T-cell (primary cell): ENCODE data around the gene TMEM54. TPM values are rescaled to one million over a fixed set of nuclear protein-coding genes. Genes with fewer than 3 reads are reported as not detected.

Source experiments
- ATAC-seq, 4 experiments: fragments of 200-7000 bp in 3 of 4; fragments of 150-1000 bp in 1 of 4; cut with Tn5 transposase; replicated peaks in 1 of 4; 1 replicate in 3 of 4; 2 replicates in 1 of 4; pipeline ENCODE4 v1.10.0; 2021; ENCODE audit warnings: moderate library complexity in 3 of 4, mild to moderate bottlenecking in 2 of 4, moderate number of reproducible peaks in 1 of 4
- CTCF ChIA-PET, 2 donors: fragments of 300-600 bp; sonication (Branson Sonifier 250); formaldehyde crosslinking; loops; one replicate each; lab custom pipeline; 2022; ENCODE audit warnings: antibody characterized with exemption in 2 of 2; lab: Charles Lee
- POLR2A ChIA-PET, 2 donors: fragments of 300-600 bp; sonication (Branson Sonifier 250); formaldehyde crosslinking; loops; one replicate each; lab custom pipeline; 2022; ENCODE audit warnings: antibody characterized with exemption in 2 of 2; lab: Charles Lee
- DNase-seq, 35 experiments: peaks; one replicate each; pipeline versions ENCODE4 v3.0.0 to v3.0.0-alpha.2; 2013 to 2023
- H3K27ac ChIP-seq: one replicate; pipeline ENCODE4 v1.5.1; 2013; ENCODE audit warnings: low read length
- H3K27me3 ChIP-seq, 2 experiments: replicated peaks in 1 of 2; 1 replicate in 1 of 2; 2 replicates in 1 of 2; pipeline versions ENCODE4 v1.6.1 to v1.7.0; 2013; ENCODE audit warnings: low read length in 1 of 2, mixed read lengths in 1 of 2; ENCODE audit not compliant: control insufficient read depth in 2 of 2, insufficient read depth in 2 of 2; ENCODE audit errors: extremely low read depth in 1 of 2
- H3K36me3 ChIP-seq, 2 donors: 1 replicate in 1 of 2; 2 replicates in 1 of 2; pipeline versions ENCODE4 v1.6.1 to v1.7.0; 2013; ENCODE audit warnings: low read length in 1 of 2; ENCODE audit not compliant: control insufficient read depth in 2 of 2, insufficient read depth in 1 of 2; ENCODE audit errors: extremely low read depth in 1 of 2
- H3K4me1 ChIP-seq, 2 experiments: 1 replicate in 1 of 2; 2 replicates in 1 of 2; pipeline versions ENCODE4 v1.6.1 to v1.7.0; 2013; ENCODE audit warnings: low read length in 2 of 2, mixed read lengths in 1 of 2; ENCODE audit not compliant: insufficient read depth in 2 of 2, control insufficient read depth in 1 of 2; ENCODE audit errors: extremely low read depth in 1 of 2
- H3K4me3 ChIP-seq, 2 donors: 1 replicate in 1 of 2; 2 replicates in 1 of 2; pipeline versions ENCODE4 v1.5.1 to v1.7.0; 2013; ENCODE audit warnings: mild to moderate bottlenecking in 2 of 2, low read length in 1 of 2, moderate library complexity in 1 of 2; ENCODE audit not compliant: control insufficient read depth in 1 of 2; ENCODE audit errors: extremely low read depth in 1 of 2
- H3K9me3 ChIP-seq: 2 replicates; pipeline ENCODE4 v1.7.0; 2013
- H3K27ac Mint-ChIP-seq, 2 donors: one replicate each; pipeline ENCODE4 v1.8.0; 2020 to 2021; ENCODE audit warnings: mild to moderate bottlenecking in 2 of 2, mixed read lengths in 2 of 2
- H3K27me3 Mint-ChIP-seq, 2 donors: one replicate each; pipeline ENCODE4 v1.8.0; 2021 to 2022; ENCODE audit warnings: mixed read lengths in 2 of 2
- H3K36me3 Mint-ChIP-seq: one replicate; pipeline ENCODE4 v1.8.0; 2021; ENCODE audit warnings: mixed read lengths
- H3K4me1 Mint-ChIP-seq, 3 donors: one replicate each; pipeline ENCODE4 v1.8.0; 2020 to 2022; ENCODE audit warnings: mixed read lengths in 3 of 3, mild to moderate bottlenecking in 1 of 3
- H3K4me3 Mint-ChIP-seq, 3 donors: one replicate each; pipeline ENCODE4 v1.8.0; 2020 to 2022; ENCODE audit warnings: mild to moderate bottlenecking in 3 of 3, mixed read lengths in 3 of 3, moderate library complexity in 3 of 3
- H3K9me3 Mint-ChIP-seq, 3 donors: one replicate each; pipeline ENCODE4 v1.8.0; 2020 to 2022; ENCODE audit warnings: mixed read lengths in 3 of 3
- WGBS: methylation state at CpG from one replicate; pipeline ENCODE4 v1.1.5; 2013; ENCODE audit warnings: missing lambda C conversion rate; ENCODE audit not compliant: insufficient coverage; 5-methylcytosine and 5-hydroxymethylcytosine counted together
- total RNA-seq, 35 experiments: library from RNA in 6 of 35; stranded (reverse) in 6 of 35; fragments of 120-200 nt in 1 of 35; gene quantifications; one replicate each; pipeline versions ENCODE4 v1.2.1 to v1.2.4 and lab custom pipeline; 2013 to 2026

Gene TMEM54
- total RNA-seq, 5 donors from 2014 or later (not counting 1 experiment from before 2014, with no cell fraction given), result 0.35 to 0.64 TPM; not detected in 3

DNA sequence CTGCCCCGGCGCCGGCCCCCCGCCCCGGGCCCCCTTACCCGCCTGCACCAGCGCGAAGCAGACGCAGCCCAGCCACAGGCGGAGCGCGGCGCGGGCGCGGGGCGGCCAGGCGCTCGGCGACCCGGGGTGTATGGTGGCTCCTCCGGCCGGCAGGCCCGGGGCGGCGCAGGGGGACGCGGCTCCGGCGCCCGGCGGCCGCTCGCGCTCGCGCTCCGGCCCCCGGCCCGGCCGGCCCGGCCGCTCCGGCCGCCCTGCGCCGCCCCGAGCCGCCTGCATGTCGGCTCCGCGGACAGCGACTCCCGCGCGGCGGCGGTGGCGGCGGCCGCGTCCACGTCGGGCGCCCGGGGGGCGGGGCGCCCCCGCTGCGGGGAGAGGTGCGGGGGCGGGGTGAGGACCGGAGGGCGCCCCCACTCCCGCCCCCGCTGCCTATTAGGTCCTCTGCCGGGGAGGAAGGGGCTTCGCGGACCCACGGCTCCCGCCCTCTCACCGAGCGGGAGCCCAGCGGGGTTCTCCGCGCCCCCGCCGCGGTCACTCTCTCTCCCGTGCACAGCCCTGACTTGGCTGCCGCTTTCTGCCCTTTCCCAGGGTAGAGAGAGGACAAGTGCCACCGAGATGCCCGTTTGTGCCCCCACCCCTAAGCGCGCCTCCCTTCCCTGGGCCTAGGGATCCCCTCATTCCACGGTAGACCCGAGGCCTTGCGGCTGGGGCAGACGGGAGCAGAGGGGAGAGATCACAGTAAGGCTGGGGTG is 30.4 kb downstream of the TMEM54 start, which contains the start of gene FNDC5:
FNDC5 (minus strand) TSS at position 298 of the 749 bp plus-strand sequence.
- H3K4me1 Mint-ChIP-seq, result peaks cover 13 to 24% (median 23%) of the 10 kb centered on the region in 3 donors
- no peak for DNase-seq
- peak within 1 kb of the TSS in 1 of 2 donors; percentile 17 for H3K4me3 ChIP-seq

DNA sequence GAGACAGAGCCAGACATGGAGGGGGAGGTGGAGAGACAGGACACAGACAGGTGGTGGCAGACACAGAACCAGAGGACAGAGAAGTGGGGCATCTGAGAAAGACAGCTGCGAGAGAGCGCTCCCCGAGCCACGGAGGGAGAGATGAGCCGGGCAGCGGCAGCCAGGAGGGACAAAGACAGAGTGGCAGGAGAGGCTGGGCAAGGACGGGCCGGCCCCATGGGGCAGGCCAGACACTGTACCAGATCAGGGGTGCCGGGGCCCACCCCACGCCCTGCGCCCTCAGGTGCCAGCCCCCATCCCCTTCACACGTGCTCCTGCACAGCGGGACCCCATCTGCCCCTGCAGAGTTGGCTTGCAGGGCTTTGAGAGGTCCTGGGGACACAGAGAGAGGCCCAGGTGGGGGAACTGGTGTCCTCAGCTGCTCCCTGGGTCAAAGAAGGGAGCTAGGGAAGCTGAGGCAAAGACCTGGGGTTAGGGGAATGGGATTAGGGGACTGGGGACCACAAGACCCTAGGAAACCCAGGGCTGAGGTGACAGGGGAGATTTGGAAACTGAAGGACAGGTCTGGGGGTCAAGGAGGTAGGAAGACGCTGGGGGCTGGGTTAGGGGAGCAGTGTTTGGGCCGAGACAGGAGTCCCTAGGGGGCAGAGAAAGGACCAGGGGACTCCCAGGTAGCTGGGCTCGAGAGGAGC is 31.1 kb downstream of the TMEM54 start:
- ATAC-seq, result no peak
- peak overlapping the region; percentile 55 to 68 (median 60) for H3K4me3 Mint-ChIP-seq

More for the DNA sequence above, 30.4 kb downstream of the TMEM54 start, which contains the start of gene FNDC5:
- ChIA-PET CTCF (interaction anchor here in 1 of 2 donors (0.6 to 1.6 kb wide), 2 partner anchors 158 to 351 kb away, joined by 3 to 11 read pairs; no protein-coding TSS in a partner anchor), POLR2A (no interaction called here)
- Histone ChIP-seq H3K36me3 (no peaks in the 10 kb centered on the region), H3K27ac (no peak within 1 kb of the TSS), H3K9me3 (no peaks in the 10 kb centered on the region), H3K27me3 (peaks cover 3 to 60% of the 10 kb centered on the region in 2 experiments), H3K4me1 (peaks cover 0 to 25% of the 10 kb centered on the region in 2 experiments)
- ATAC-seq, result peak in 3 of 4 experiments; percentile 24 to 45 (median 43)
- H3K4me3 Mint-ChIP-seq, result peak within 1 kb of the TSS; percentile 60 to 68 (median 66)
- peaks cover 27% of the 10 kb centered on the region for H3K36me3 Mint-ChIP-seq
- WGBS, result 3% methylated on average over 96 of the region's 99 CpGs
- peaks cover 43 to 60% of the 10 kb centered on the region in 2 donors for H3K27me3 Mint-ChIP-seq
- H3K9me3 Mint-ChIP-seq, result no peaks in the 10 kb centered on the region
- no peak within 1 kb of the TSS for H3K27ac Mint-ChIP-seq

DNA sequence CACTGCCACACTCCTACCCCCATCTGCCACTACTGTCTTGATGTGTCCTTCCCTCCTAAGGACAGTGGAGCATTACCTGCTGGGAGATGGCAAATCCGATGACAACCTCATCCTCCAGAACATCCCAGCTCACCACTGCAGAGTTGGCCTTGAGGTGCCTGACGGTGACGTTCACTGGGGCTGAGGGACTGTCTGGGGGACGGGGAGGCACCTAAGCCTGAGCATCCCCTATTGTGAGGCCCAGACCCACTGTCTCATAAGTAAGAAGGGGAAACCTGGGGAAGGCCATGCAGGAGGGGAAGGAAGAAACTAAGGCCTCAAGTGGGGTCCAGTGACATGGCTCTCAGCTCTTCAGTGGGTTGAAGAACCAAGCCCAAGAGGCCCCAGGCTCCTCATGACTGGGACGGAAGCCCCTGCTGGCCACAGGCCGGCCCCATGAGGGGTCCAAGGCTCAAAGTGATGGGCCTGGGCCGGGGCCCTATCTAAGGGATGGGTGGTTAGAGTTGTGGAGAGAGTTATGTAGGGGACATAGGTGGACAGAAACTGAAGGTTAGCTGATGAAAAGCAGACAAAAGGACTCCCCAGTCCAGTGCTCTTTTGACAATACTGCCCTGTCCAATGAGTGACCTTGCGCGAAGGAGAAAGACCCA is 32.3 kb downstream of the TMEM54 start:
- H3K4me1 Mint-ChIP-seq, result peaks cover 13 to 24% (median 23%) of the 10 kb centered on the region in 3 donors
- no peak overlapping the region for H3K27ac Mint-ChIP-seq
- Histone ChIP-seq H3K27me3 (peaks cover 3 to 48% of the 10 kb centered on the region in 2 experiments), H3K27ac (no peak overlapping the region), H3K36me3 (peaks cover 0 to under 1% of the 10 kb centered on the region in 2 donors), H3K9me3 (no peaks in the 10 kb centered on the region), H3K4me1 (peaks cover 0 to 25% of the 10 kb centered on the region in 2 experiments), H3K4me3 (no peak overlapping the region)
- 75% methylated on average over 4 of the region's 9 CpGs for WGBS
- peaks cover 38% of the 10 kb centered on the region for H3K36me3 Mint-ChIP-seq
- ATAC-seq (no peak), DNase-seq (no peak)
- ChIA-PET CTCF (no interaction called here), POLR2A (no interaction called here)
- no peaks in the 10 kb centered on the region for H3K9me3 Mint-ChIP-seq
- H3K4me3 Mint-ChIP-seq, result peak overlapping the region in 2 of 3 donors; percentile 40 to 68
- H3K27me3 Mint-ChIP-seq, result peaks cover 31 to 42% of the 10 kb centered on the region in 2 donors

More for the DNA sequence above, 31.1 kb downstream of the TMEM54 start:
- WGBS, result 74% methylated on average over 16 of the region's 16 CpGs
- peaks cover 3 to 54% of the 10 kb centered on the region in 2 experiments for H3K27me3 ChIP-seq
- peak overlapping the region in 1 of 2 donors; percentile 17 for H3K4me3 ChIP-seq
- H3K27me3 Mint-ChIP-seq, result peaks cover 37 to 53% of the 10 kb centered on the region in 2 donors
- no peaks in the 10 kb centered on the region for H3K9me3 Mint-ChIP-seq
- H3K36me3 Mint-ChIP-seq, result peaks cover 27% of the 10 kb centered on the region
- POLR2A ChIA-PET, result no interaction called here
- H3K4me1 Mint-ChIP-seq, result peaks cover 13 to 24% (median 23%) of the 10 kb centered on the region in 3 donors
- H3K9me3 ChIP-seq, result no peaks in the 10 kb centered on the region
- DNase-seq, result no peak
- H3K27ac ChIP-seq, result no peak overlapping the region
- no peak overlapping the region for H3K27ac Mint-ChIP-seq
- CTCF ChIA-PET, result no interaction called here
- no peaks in the 10 kb centered on the region for H3K36me3 ChIP-seq
- peaks cover 0 to 25% of the 10 kb centered on the region in 2 experiments for H3K4me1 ChIP-seq

DNA sequence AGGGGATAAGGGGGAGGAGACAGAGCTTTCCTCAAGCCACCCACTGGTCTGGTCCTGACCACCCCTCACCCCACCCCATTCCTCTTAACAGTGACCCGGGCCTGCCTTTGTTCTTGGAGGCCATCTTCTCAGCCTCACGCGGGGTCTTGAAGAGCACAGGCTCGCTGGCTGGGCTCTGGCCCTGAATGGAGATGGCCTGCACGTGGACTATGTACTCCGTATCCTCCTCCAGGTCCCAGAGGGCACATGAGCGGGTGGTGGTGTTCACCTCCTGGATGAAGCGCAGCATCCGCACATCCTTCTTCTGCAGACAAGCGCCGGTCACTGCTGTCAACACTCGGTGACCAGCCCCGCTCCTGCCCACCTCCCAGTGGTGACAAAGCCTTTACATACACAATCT is 33.1 kb downstream of the TMEM54 start:
- H3K27me3 ChIP-seq, result peaks cover 3 to 42% of the 10 kb centered on the region in 2 experiments
- WGBS, result 97% methylated on average over 11 of the region's 13 CpGs
- no peaks in the 10 kb centered on the region for H3K9me3 Mint-ChIP-seq
- peaks cover 39% of the 10 kb centered on the region for H3K36me3 Mint-ChIP-seq
- no peak overlapping the region for H3K27ac Mint-ChIP-seq
- ATAC-seq (no peak), DNase-seq (no peak)
- peaks cover 13 to 24% (median 23%) of the 10 kb centered on the region in 3 donors for H3K4me1 Mint-ChIP-seq
- CTCF ChIA-PET, result no interaction called here
- H3K27ac ChIP-seq, result no peak overlapping the region
- peaks cover 0 to 6% of the 10 kb centered on the region in 2 donors for H3K36me3 ChIP-seq
- H3K4me3 Mint-ChIP-seq, result no peak overlapping the region
- peaks cover 26 to 38% of the 10 kb centered on the region in 2 donors for H3K27me3 Mint-ChIP-seq
- peaks cover 0 to 25% of the 10 kb centered on the region in 2 experiments for H3K4me1 ChIP-seq
- POLR2A ChIA-PET, result no interaction called here
- H3K9me3 ChIP-seq, result no peaks in the 10 kb centered on the region
- no peak overlapping the region for H3K4me3 ChIP-seq

GRCh38 chr1:32867671-32868070 is 33.5 kb downstream of the TMEM54 start:
- peaks cover 42% of the 10 kb centered on the region for H3K36me3 Mint-ChIP-seq
- H3K4me1 ChIP-seq, result peaks cover 0 to 23% of the 10 kb centered on the region in 2 experiments
- H3K4me3 ChIP-seq, result no peak overlapping the region
- no peaks in the 10 kb centered on the region for H3K9me3 ChIP-seq
- DNase-seq, result no peak
- POLR2A ChIA-PET, result interaction anchor here in 1 of 2 donors (0.6 kb wide), 1 partner anchor 584 kb away, joined by 3 read pairs; no protein-coding TSS in a partner anchor
- 100% methylated on average over 1 of the region's 7 CpGs for WGBS
- peaks cover 13 to 23% (median 22%) of the 10 kb centered on the region in 3 donors for H3K4me1 Mint-ChIP-seq
- peaks cover 3 to 37% of the 10 kb centered on the region in 2 experiments for H3K27me3 ChIP-seq
- H3K9me3 Mint-ChIP-seq, result no peaks in the 10 kb centered on the region
- peaks cover 24 to 34% of the 10 kb centered on the region in 2 donors for H3K27me3 Mint-ChIP-seq
- no peak overlapping the region for H3K27ac Mint-ChIP-seq
- H3K27ac ChIP-seq, result no peak overlapping the region
- ATAC-seq, result no peak
- H3K4me3 Mint-ChIP-seq, result no peak overlapping the region
- CTCF ChIA-PET, result interaction anchor here in 1 of 2 donors (0.6 kb wide), 1 partner anchor 10 kb away, joined by 3 read pairs; no protein-coding TSS in a partner anchor
- peaks cover 0 to 10% of the 10 kb centered on the region in 2 donors for H3K36me3 ChIP-seq
